ENCODE measurements around the gene BRCA1.
A peak's percentile ranks its signal among the peaks of the same experiment; 100 is the strongest.
"Not testable (repeated sequence)": the region's sequence is repeated elsewhere in the genome, so short reads cannot be mapped to it uniquely, and the experiment has no call there.

The BRCA1 gene

GRCh38 chr17:43133439-43133838 is 8.3 kb upstream of the BRCA1 start:
- not testable (repeated sequence) for H3K4me3 ChIP-seq (ENCODE audit: low read depth, low read length); H3K27ac ChIP-seq (ENCODE audit: low read depth, low read length); H3K9ac ChIP-seq (ENCODE audit: low read depth, low read length); H3K4me1 ChIP-seq (ENCODE audit: control insufficient read depth, insufficient read depth, low read length); H3K27me3 ChIP-seq (ENCODE audit: control insufficient read depth, insufficient read depth, low read length); H3K9me3 ChIP-seq (ENCODE audit: control insufficient read depth, insufficient read depth, low read length)
- peaks cover 26% of the 10 kb centered on the region for H3K36me3 ChIP-seq (ENCODE audit: control insufficient read depth, insufficient read depth, low read length)

- Histone ChIP-seq H3K9ac (ENCODE audit: low read depth, low read length) (no peak overlapping the region), H3K4me3 (ENCODE audit: low read depth, low read length) (no peak overlapping the region), H3K36me3 (ENCODE audit: control insufficient read depth, insufficient read depth, low read length) (peaks cover 31% of the 10 kb centered on the region), H3K27ac (ENCODE audit: low read depth, low read length) (no peak overlapping the region), H3K9me3 (ENCODE audit: control insufficient read depth, insufficient read depth, low read length) (peaks cover 3% of the 10 kb centered on the region; the same call in 1 of the 2 replicates), H3K27me3 (ENCODE audit: control insufficient read depth, insufficient read depth, low read length) (no peaks in the 10 kb centered on the region), H3K4me1 (ENCODE audit: control insufficient read depth, insufficient read depth, low read length) (no peaks in the 10 kb centered on the region)
Observed at GRCh38 chr17:43132117-43132516, 7.0 kb upstream of the BRCA1 start.

GRCh38 chr17:43129671-43130010 is 4.5 kb upstream of the BRCA1 start:
- Histone ChIP-seq H3K36me3 (ENCODE audit: control insufficient read depth, insufficient read depth, low read length) (peaks cover 23% of the 10 kb centered on the region), H3K27ac (ENCODE audit: low read depth, low read length) (no peak overlapping the region), H3K9ac (ENCODE audit: low read depth, low read length) (no peak overlapping the region), H3K9me3 (ENCODE audit: control insufficient read depth, insufficient read depth, low read length) (no peaks in the 10 kb centered on the region), H3K4me1 (ENCODE audit: control insufficient read depth, insufficient read depth, low read length) (no peaks in the 10 kb centered on the region), H3K4me3 (ENCODE audit: low read depth, low read length) (no peak overlapping the region), H3K27me3 (ENCODE audit: control insufficient read depth, insufficient read depth, low read length) (no peaks in the 10 kb centered on the region)

GRCh38 chr17:43127333-43127876 is 2.2 kb upstream of the BRCA1 start:
- H3K27ac ChIP-seq (ENCODE audit: low read depth, low read length); H3K9ac ChIP-seq (ENCODE audit: low read depth, low read length); H3K27me3 ChIP-seq (ENCODE audit: control insufficient read depth, insufficient read depth, low read length); H3K36me3 ChIP-seq (ENCODE audit: control insufficient read depth, insufficient read depth, low read length); H3K4me3 ChIP-seq (ENCODE audit: low read depth, low read length); H3K9me3 ChIP-seq (ENCODE audit: control insufficient read depth, insufficient read depth, low read length); H3K4me1 ChIP-seq (ENCODE audit: control insufficient read depth, insufficient read depth, low read length): not testable (repeated sequence)

- H3K9ac ChIP-seq (ENCODE audit: low read depth, low read length) = no peak overlapping the region
- no peak overlapping the region for H3K4me3 ChIP-seq (ENCODE audit: low read depth, low read length)
Observed at GRCh38 chr17:43126911-43127290, 1.7 kb upstream of the BRCA1 start.

GRCh38 chr17:43125967-43126910 is 1.1 kb upstream of the BRCA1 start:
- no peaks in the 10 kb centered on the region for H3K9me3 ChIP-seq (ENCODE audit: control insufficient read depth, insufficient read depth, low read length)
- no peaks in the 10 kb centered on the region for H3K27me3 ChIP-seq (ENCODE audit: control insufficient read depth, insufficient read depth, low read length)
- peaks cover 11% of the 10 kb centered on the region for H3K36me3 ChIP-seq (ENCODE audit: control insufficient read depth, insufficient read depth, low read length)
- H3K4me3 ChIP-seq (ENCODE audit: low read depth, low read length) = peak overlapping the region; percentile 81
- H3K9ac ChIP-seq (ENCODE audit: low read depth, low read length) = peak overlapping the region; percentile 74
- peak overlapping the region; percentile 63 for H3K27ac ChIP-seq (ENCODE audit: low read depth, low read length)
- no peaks in the 10 kb centered on the region; the same call in 1 of the 2 replicates for H3K4me1 ChIP-seq (ENCODE audit: control insufficient read depth, insufficient read depth, low read length)

More at GRCh38 chr17:43126911-43127290, 1.7 kb upstream of the BRCA1 start:
- H3K4me1 ChIP-seq (ENCODE audit: control insufficient read depth, insufficient read depth, low read length) = no peaks in the 10 kb centered on the region; the same call in 1 of the 2 replicates
- H3K27me3 ChIP-seq (ENCODE audit: control insufficient read depth, insufficient read depth, low read length) = no peaks in the 10 kb centered on the region
- no peak overlapping the region for H3K27ac ChIP-seq (ENCODE audit: low read depth, low read length)
- H3K9me3 ChIP-seq (ENCODE audit: control insufficient read depth, insufficient read depth, low read length) = no peaks in the 10 kb centered on the region
- H3K36me3 ChIP-seq (ENCODE audit: control insufficient read depth, insufficient read depth, low read length) = peaks cover 9% of the 10 kb centered on the region

- no peak overlapping the region for H3K9ac ChIP-seq (ENCODE audit: low read depth, low read length)
- H3K4me3 ChIP-seq (ENCODE audit: low read depth, low read length) = no peak overlapping the region
- no peak overlapping the region for H3K27ac ChIP-seq (ENCODE audit: low read depth, low read length)
- no peaks in the 10 kb centered on the region for H3K9me3 ChIP-seq (ENCODE audit: control insufficient read depth, insufficient read depth, low read length)
- no peaks in the 10 kb centered on the region for H3K4me1 ChIP-seq (ENCODE audit: control insufficient read depth, insufficient read depth, low read length)
- H3K36me3 ChIP-seq (ENCODE audit: control insufficient read depth, insufficient read depth, low read length) = peaks cover 16% of the 10 kb centered on the region; the same call in 1 of the 2 replicates
- H3K27me3 ChIP-seq (ENCODE audit: control insufficient read depth, insufficient read depth, low read length) = no peaks in the 10 kb centered on the region
Observed at GRCh38 chr17:43118679-43119615, 6.2 kb downstream of the BRCA1 start.

- Histone ChIP-seq H3K4me3 (ENCODE audit: low read depth, low read length) (no peak overlapping the region), H3K27me3 (ENCODE audit: control insufficient read depth, insufficient read depth, low read length) (no peaks in the 10 kb centered on the region), H3K4me1 (ENCODE audit: control insufficient read depth, insufficient read depth, low read length) (no peaks in the 10 kb centered on the region), H3K27ac (ENCODE audit: low read depth, low read length) (no peak overlapping the region), H3K9me3 (ENCODE audit: control insufficient read depth, insufficient read depth, low read length) (no peaks in the 10 kb centered on the region), H3K9ac (ENCODE audit: low read depth, low read length) (no peak overlapping the region), H3K36me3 (ENCODE audit: control insufficient read depth, insufficient read depth, low read length) (peaks cover 21% of the 10 kb centered on the region)
Observed at GRCh38 chr17:43114151-43114552, 11.0 kb downstream of the BRCA1 start.

GRCh38 chr17:43106552-43106951 is 18.6 kb downstream of the BRCA1 start:
- H3K36me3 ChIP-seq (ENCODE audit: control insufficient read depth, insufficient read depth, low read length) = peaks cover 45% of the 10 kb centered on the region
- no peak overlapping the region for H3K9ac ChIP-seq (ENCODE audit: low read depth, low read length)

GRCh38 chr17:43105146-43105545 is 20.0 kb downstream of the BRCA1 start:
- Histone ChIP-seq H3K36me3 (ENCODE audit: control insufficient read depth, insufficient read depth, low read length) (peaks cover 49% of the 10 kb centered on the region), H3K27me3 (ENCODE audit: control insufficient read depth, insufficient read depth, low read length) (no peaks in the 10 kb centered on the region), H3K4me3 (ENCODE audit: low read depth, low read length) (no peak overlapping the region), H3K27ac (ENCODE audit: low read depth, low read length) (no peak overlapping the region), H3K9ac (ENCODE audit: low read depth, low read length) (no peak overlapping the region), H3K4me1 (ENCODE audit: control insufficient read depth, insufficient read depth, low read length) (no peaks in the 10 kb centered on the region), H3K9me3 (ENCODE audit: control insufficient read depth, insufficient read depth, low read length) (no peaks in the 10 kb centered on the region)

More at GRCh38 chr17:43106552-43106951, 18.6 kb downstream of the BRCA1 start:
- H3K27me3 ChIP-seq (ENCODE audit: control insufficient read depth, insufficient read depth, low read length) = no peaks in the 10 kb centered on the region
- H3K4me1 ChIP-seq (ENCODE audit: control insufficient read depth, insufficient read depth, low read length) = no peaks in the 10 kb centered on the region
- H3K27ac ChIP-seq (ENCODE audit: low read depth, low read length) = no peak overlapping the region
- no peak overlapping the region for H3K4me3 ChIP-seq (ENCODE audit: low read depth, low read length)
- H3K9me3 ChIP-seq (ENCODE audit: control insufficient read depth, insufficient read depth, low read length) = no peaks in the 10 kb centered on the region

Data from HUES48 (cell line).